NT2/D1 (cell line): ENCODE data around the gene LANCL3.

ENCODE experiments used
- SUZ12 ChIP-seq: IDR thresholded peaks from 2 replicates; pipeline ENCODE4 v1.6.1; 2011; ENCODE audit not compliant: insufficient read length, insufficient read depth; ENCODE audit errors: extremely low read depth
- YY1 ChIP-seq: IDR thresholded peaks from 2 replicates; pipeline ENCODE4 v1.6.1; 2011; ENCODE audit not compliant: insufficient read length, insufficient read depth

GRCh38 chrX:37662181-37662580 lies 90.7 kb downstream of the LANCL3 start:
- no peak for TF ChIP-seq SUZ12
- no peak for TF ChIP-seq YY1
